GF-D8 (cell line): ENCODE measurements around the gene IL5.
"Not testable (repeated sequence)": the region's sequence is repeated elsewhere in the genome, so short reads cannot be mapped to it uniquely, and the experiment has no call there.

Experiments used
- DNase-seq: peaks from one replicate; lab custom pipeline; 2025; lab: John Stamatoyannopoulos, UW

The IL5 gene

GRCh38 chr5:132528866-132529634 is 14.3 kb downstream of the IL5 start:
- DNase-seq, result peak; percentile 25

DNA sequence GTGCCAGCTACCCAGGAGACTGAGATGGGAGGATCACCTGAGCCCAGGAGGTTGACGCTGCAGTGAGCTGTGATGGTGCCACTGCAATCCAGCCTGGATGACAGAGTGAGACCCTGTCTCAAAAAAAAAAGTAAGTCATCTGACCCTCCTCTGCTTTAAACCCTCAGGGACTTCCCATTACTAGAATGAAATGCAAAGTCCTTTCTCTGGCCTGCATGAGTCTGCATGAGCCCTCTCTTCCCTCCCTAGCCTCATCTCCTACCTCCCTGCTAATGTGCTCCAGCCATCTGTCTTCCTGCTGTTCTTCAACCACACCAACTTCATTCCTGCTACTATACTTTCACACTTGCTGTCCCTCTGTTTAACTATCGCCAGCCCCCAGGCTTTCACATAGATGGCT is 15.3 kb downstream of the IL5 start:
- DNase-seq, result no peak

DNA sequence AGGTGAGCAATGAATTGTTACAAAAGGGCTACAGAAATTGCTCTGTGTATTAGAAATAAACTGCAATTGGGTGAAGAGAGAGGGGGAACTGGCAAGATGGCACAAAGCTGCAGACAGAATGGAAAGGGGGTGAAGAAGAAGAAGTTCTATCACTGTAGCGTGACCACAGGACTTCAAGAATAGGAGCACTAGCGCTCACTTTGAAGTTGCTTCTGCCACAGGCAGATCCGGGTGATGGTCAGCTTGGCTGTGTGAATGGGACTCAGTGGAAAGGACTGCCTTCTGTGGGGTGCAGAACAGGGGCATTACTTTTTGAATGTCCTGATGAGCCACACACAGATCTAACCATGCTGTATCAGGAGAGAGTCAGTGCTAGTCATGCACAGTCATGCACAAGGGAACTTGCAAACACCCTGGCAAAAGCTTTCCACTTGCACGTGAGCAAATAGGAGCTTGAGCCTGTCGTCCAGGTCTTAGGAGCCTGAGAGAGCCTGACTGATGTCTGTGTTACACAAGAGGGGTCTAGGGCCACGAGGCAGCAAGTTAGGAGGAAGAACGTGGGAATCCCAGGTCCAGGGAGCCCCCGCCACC is 16.3 kb downstream of the IL5 start:
- peak; percentile 1 for DNase-seq

DNA sequence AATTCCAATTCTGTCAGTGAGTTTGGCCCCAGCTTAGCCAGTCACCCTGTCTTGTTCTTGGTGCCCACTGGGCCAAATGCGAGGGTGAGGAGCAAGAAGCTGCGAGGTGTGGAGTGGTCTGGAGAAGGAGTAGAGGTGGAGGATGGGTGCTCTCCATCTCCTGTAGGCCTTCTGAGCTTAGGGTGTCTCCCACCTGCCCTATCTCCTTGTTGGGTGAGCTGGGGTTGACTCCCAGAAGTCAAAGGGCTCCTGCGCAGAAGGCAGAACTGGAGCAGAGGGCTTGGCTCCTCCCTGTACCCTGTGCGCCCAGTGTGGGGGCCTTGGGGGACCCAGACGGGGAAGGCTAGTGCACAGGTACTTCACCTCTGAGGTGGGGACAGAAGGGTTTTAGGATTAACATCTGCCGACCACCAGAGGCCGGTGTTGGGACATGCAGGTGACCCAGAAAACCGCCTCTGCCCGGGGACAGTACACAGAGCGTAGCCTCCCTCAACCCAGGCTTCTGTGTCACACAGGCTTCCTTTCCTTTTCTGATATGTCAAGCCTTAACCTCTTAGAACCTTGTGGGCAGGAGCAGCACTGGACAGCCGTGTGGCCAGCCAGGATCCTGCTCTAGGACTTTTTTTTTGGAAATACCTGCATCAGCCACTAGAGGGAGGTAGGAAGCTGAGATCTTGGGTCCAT is 16.9 kb downstream of the IL5 start:
- DNase-seq, result no peak

DNA sequence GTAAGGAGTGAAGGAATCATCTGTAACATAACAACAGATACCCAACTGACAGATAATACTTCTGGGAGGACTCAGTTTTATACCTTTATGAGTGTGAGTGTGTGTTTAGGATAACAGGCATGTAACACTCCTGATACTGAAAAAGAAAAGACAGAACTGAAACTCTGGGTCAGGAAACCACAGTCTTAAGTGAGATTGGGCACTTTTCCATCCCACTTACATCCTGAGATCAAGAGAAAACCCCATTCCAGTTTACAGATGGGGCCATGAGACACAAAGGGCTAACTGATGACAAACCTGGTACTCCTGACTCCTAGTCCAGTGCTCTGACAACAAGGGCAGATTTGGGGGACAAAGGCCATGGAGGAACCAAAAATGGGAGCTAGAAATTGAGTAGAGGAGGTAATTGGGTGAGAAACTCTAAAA is 18.0 kb downstream of the IL5 start:
- DNase-seq, result no peak

- DNase-seq, result not testable (repeated sequence)
These were observed 18.4 kb downstream of the IL5 start for GRCh38 chr5:132524877-132525276.

DNA sequence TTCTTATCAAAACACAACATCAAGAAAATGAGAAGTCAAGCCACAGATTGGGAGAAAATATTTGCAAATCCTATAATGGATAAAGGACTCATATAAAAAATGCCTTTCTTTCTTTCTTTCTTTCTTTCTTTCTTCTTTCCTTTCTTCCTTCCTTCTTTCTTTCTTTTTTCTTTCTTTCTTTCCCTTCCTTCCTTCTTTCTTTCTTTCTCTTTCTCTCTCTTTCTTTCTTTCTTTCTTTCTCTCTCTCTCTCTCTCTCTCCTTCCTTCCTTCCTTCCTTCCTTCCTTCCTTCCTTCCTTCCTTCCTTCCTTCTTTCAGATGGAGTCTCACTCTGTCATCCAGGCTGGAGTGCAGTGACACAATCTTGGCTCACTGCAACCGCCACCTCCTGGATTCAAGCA is 21.3 kb downstream of the IL5 start:
- DNase-seq, result not testable (repeated sequence)

- DNase-seq, result not testable (repeated sequence)
These were observed 29.5 kb downstream of the IL5 start for GRCh38 chr5:132513618-132514336.

DNA sequence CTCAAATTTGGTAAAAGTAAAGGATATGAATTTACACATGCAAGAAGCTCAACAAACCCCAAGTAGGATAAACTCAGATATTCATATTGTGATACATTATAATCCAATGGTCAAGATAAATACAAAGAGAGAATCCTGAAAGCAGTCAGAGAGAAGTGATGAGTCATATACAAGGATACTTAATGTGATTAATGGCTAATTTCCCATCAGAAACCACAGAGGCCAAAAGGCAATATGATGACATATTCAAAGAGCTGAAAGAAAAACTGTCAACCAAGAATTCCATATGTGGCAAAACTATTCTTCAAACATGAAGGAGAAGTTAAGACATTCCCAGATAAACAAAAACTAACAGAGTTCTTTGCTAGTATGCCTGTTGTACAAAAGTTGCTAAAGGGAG is 33.2 kb downstream of the IL5 start:
- DNase-seq, result no peak

DNA sequence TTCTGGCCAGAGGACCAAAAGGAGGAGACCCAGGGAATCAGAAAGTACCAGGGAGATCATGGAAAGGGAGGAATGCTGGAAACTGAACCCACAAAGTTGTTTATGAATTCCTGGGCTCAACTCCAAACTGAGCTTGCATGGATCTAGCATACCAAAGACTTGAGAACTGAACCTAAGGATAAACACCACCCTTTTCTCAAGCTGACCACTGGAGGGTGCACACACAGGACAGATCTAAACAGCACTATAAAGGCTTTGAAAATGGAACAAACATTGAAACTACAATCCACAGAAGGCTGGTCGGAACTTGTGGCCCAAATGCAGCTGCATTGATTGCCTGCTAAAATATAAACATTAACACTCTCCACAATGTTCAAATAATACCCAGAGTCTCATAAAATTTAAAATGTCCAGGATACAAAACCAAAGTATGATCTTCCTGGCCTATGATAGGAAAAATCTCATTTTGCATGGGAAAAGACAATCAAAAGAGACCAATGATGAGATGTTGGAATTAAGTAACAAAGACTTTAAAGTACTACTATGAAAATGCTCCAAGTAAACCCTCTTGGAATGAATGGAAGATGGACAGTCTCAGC is 37.1 kb downstream of the IL5 start:
- no peak for DNase-seq

- DNase-seq, result no peak
These were observed 37.7 kb downstream of the IL5 start for GRCh38 chr5:132505641-132506040.

- no peak for DNase-seq
These were observed 38.6 kb downstream of the IL5 start for GRCh38 chr5:132504746-132505145.

DNA sequence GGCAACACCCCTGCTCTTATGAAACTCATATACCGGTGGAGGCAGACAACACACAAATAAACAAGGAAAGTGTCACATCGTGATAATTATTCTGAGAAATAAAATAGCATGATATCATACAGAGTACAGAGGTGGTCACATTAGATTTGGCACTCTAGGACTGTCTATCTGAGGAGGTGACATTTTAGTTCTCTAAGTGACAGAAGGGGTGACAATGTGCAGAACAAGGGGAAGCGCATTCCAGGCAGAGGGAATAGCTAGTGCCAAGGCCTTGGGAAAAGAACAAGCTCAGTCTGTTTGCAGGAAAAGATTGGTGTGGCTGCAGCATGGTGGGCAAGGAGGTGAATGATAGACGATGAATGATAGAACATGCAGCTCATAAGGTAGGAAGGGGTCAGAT is 40.1 kb downstream of the IL5 start:
- DNase-seq, result no peak

GRCh38 chr5:132501961-132502931 is 41.1 kb downstream of the IL5 start:
- no peak for DNase-seq

DNA sequence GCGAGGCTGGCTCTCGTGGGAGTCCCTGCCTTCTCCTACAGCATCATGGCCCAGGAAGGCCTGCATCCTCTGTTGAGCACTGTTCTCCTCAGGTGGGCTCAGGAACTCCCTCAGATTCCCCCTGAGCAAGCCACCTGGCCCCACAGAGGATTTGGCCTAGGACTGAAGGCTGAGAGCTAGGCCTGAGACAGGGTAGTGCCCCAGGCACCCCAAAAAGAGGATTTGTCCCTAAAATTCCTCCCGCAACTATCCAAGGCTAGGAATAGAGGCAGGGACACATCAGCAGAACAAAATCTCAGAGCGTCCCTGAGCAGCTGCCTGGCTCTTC is 41.7 kb downstream of the IL5 start:
- no peak for DNase-seq

DNA sequence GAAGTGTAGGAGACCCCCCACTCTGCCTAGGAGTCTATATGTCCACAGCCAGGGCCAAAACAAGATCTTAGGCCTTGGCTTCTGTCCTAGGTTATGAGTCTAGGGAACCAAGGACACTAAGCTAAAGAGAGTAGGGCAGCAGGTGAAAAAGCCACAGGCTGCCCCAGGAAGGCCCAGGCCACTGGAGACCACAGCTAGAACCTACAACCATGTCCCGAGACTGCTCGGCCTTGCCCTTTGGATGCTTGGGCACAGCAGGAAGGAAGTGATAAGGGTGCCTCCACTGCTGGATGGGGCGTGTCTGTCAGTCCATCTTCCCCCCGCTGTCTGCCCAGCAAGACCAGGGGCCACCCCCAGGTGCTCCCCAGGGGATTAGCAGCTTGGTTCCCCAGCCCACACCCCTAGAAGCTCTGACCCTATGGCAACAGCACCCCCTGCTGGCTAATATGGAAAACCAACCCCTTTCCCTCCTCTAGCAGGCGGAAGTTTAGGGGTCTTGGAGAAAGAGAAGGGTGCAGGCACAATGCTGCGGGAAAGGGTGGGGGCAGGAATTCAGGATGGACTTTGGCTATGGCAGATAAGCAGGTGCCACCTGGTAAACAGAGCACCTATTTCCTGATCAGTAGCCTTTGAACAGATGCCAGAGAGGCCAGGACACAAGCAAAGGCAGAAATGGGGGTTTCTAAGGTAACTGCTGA is 42.2 kb downstream of the IL5 start:
- peak; percentile 11 for DNase-seq

DNA sequence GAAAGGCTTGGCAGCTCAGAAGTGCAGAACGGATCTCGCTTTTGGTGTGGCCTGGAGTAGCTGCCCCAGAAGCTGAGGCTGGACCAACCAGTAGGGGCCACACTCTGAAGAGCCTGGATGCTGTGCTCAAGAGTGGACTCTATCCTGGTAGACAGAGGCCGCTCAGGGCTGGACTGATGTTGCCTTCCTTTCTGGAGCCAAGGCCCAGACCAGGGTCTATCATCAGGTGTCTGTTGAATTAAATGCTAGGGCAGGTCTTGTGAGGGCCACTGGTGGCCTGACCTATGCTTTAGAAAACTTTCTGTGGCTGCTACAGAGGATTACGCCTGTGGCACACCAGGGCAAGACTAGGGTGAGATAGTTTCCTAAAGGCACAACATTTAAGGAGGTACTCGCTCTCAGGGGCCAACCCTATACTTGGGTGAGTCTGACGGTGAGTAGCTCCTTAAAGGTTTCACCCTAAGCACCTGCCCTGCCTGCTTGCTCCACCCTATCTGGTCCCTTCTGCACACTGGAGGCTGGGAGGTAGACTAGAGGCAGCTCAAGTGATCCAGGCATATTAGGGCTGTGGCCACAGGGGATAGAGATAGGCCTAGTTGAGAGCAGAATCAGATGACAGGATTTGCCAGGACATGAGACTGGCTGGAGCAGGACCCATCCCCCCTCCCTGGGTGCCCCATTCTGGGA is 42.9 kb downstream of the IL5 start:
- DNase-seq, result no peak

- DNase-seq, result no peak
These were observed 43.7 kb downstream of the IL5 start for GRCh38 chr5:132499440-132500243.

DNA sequence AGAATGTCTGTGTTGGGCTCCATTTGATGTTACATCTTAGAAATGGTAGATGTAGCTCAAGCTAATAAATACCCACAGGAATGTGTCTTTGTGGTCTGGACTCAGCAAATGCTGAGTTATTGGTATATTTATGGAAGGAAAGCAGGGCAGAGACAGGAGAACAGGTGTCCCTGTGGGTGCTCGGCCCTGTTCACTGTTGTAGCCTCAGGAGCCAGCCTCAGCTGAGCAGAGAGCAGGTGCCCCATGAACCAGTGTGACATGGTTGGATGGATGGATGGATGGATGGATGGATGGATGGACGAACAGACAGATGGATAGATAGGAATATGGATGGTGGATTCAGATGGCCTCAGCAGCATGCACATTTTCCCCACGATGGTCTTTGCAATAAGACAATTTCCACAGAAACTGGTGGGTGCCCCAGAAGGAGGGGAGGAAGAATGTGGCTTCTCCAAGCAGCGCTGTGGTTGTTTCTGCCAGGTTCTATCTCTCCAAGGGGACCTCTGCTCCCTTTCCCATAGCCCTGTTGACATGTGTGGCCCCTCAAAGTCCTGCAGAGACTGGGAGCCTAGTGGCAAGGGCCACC is 44.5 kb downstream of the IL5 start:
- no peak for DNase-seq
